Endothelial cell of umbilical vein (primary cell): ENCODE data around the gene CD93. TPM values are rescaled to one million over a fixed set of nuclear protein-coding genes. Genes with fewer than 3 reads are reported as not detected.

Experiments
- BruUV-seq: library from RNA; stranded (reverse); fragments of 400-500 nt; replicated peaks from 2 replicates; lab custom pipeline; 2021; lab: Mats Ljungman, UMichigan
- CTCF ChIA-PET: fragments of 300-600, 350-600 bp; sonication (Branson Sonifier 250); formaldehyde crosslinking; loops from one replicate; lab custom pipeline; 2021; ENCODE audit warnings: antibody characterized with exemption, inconsistent platforms; lab: Charles Lee
- POLR2A ChIA-PET: fragments of 300-600, 350-600 bp; sonication (Branson Sonifier 250); formaldehyde crosslinking; loops from one replicate; lab custom pipeline; 2021; ENCODE audit warnings: antibody characterized with exemption, inconsistent platforms; lab: Charles Lee
- DNase-seq: peaks from one replicate; pipeline ENCODE4 v3.0.0-alpha.2; 2011; ENCODE audit warnings: low read depth, low spot score
- FAIRE-seq: peaks from 2 replicates; lab custom pipeline; 2011; peaks lifted over from hg19 to GRCh38; lab: Jason Lieb, UNC
- H2AFZ ChIP-seq: 2 replicates; pipeline ENCODE4 v1.6.0; 2012; ENCODE audit warnings: low read depth, low read length, control low read depth, inconsistent platforms
- H3K27ac ChIP-seq: 2 replicates; pipeline ENCODE4 v1.5.1; 2011; ENCODE audit warnings: low read depth, mild to moderate bottlenecking, control low read depth, low read length, moderate library complexity; ENCODE audit not compliant: insufficient read depth
- H3K27me3 ChIP-seq, 2 experiments: 2 replicates each; pipeline versions ENCODE4 v1.6.0 to v1.6.1; 2011; ENCODE audit warnings: low read length in 2 of 2, mixed read lengths in 1 of 2; ENCODE audit not compliant: control insufficient read depth in 2 of 2, insufficient read depth in 2 of 2
- H3K36me3 ChIP-seq, 2 experiments: 2 replicates in 1 of 2; 3 replicates in 1 of 2; pipeline ENCODE4 v1.5.1; 2011; ENCODE audit warnings: low read length in 2 of 2, mild to moderate bottlenecking in 1 of 2, moderate library complexity in 1 of 2; ENCODE audit not compliant: control insufficient read depth in 2 of 2, insufficient read depth in 2 of 2; ENCODE audit errors: extremely low read depth in 1 of 2
- H3K4me1 ChIP-seq: 3 replicates; pipeline ENCODE4 v1.5.1; 2011; ENCODE audit warnings: mild to moderate bottlenecking, low read length; ENCODE audit not compliant: control insufficient read depth, insufficient read depth; ENCODE audit errors: extremely low read depth
- H3K4me2 ChIP-seq: 2 replicates; pipeline ENCODE4 v1.6.1; 2011; ENCODE audit warnings: low read length, control low read depth, mixed read lengths; ENCODE audit not compliant: insufficient read depth
- H3K4me3 ChIP-seq, 3 experiments: fragments of 200-600 bp in 1 of 3; sonication (generic), shearing (Covaris generic) in 1 of 3; replicated peaks in 1 of 3; 2 replicates each; pipeline ENCODE4 v1.5.1; 2011 to 2016; ENCODE audit warnings: control low read depth in 3 of 3, low read length in 3 of 3, mild to moderate bottlenecking in 2 of 3, inconsistent platforms in 1 of 3, low read depth in 1 of 3, moderate library complexity in 1 of 3; ENCODE audit not compliant: insufficient read depth in 1 of 3
- H3K79me2 ChIP-seq: 2 replicates; pipeline ENCODE4 v1.6.0; 2012; ENCODE audit warnings: low read length, inconsistent platforms; ENCODE audit not compliant: control insufficient read depth, insufficient read depth
- H3K9ac ChIP-seq: replicated peaks from 2 replicates; pipeline ENCODE3; 2011; ENCODE audit warnings: low read length, control low read depth; ENCODE audit not compliant: insufficient read depth; ENCODE audit errors: extremely low read depth
- H3K9me1 ChIP-seq: replicated peaks from 3 replicates; pipeline ENCODE4 v1.6.0; 2011; ENCODE audit warnings: mild to moderate bottlenecking, low read length; ENCODE audit not compliant: control insufficient read depth, insufficient read depth; ENCODE audit errors: extremely low read depth
- H3K9me3 ChIP-seq: replicated peaks from 2 replicates; pipeline ENCODE4 v1.5.1; 2012; ENCODE audit warnings: low read length, inconsistent platforms; ENCODE audit not compliant: control insufficient read depth, insufficient read depth
- H4K20me1 ChIP-seq: replicated peaks from 2 replicates; pipeline ENCODE3; 2011; ENCODE audit warnings: mild to moderate bottlenecking, low read length; ENCODE audit not compliant: control insufficient read depth, insufficient read depth; ENCODE audit errors: extremely low read depth
- EZH2 ChIP-seq: IDR thresholded peaks from 2 replicates; pipeline ENCODE4 v1.6.1; 2012; ENCODE audit warnings: borderline replicate concordance, low read depth, mild to moderate bottlenecking, moderate library complexity, low read length, inconsistent platforms; ENCODE audit not compliant: severe bottlenecking
- FOS ChIP-seq: IDR thresholded peaks from 2 replicates; pipeline ENCODE4 v1.6.1; 2011; ENCODE audit warnings: mild to moderate bottlenecking, low read length, moderate library complexity, borderline replicate concordance; ENCODE audit not compliant: insufficient read depth
- GATA2 ChIP-seq: IDR thresholded peaks from 2 replicates; pipeline ENCODE4 v1.7.0; 2011; ENCODE audit warnings: low read depth, mild to moderate bottlenecking, moderate library complexity, mixed read lengths, low read length; ENCODE audit not compliant: insufficient read length, insufficient read depth
- JUN ChIP-seq: IDR thresholded peaks from 2 replicates; pipeline ENCODE4 v1.6.1; 2011; ENCODE audit warnings: borderline replicate concordance, low read depth; ENCODE audit not compliant: insufficient read length, insufficient read depth
- MYC ChIP-seq: IDR thresholded peaks from one replicate; pipeline ENCODE4 v1.6.1; 2011; ENCODE audit warnings: mild to moderate bottlenecking, low read depth, low read length
- POLR2A ChIP-seq: IDR thresholded peaks from 2 replicates; pipeline ENCODE4 v1.6.1; 2012; ENCODE audit warnings: low read depth, mild to moderate bottlenecking, control low read depth, low read length
- POLR2AphosphoS5 ChIP-seq: IDR thresholded peaks from 2 replicates; pipeline ENCODE4 v1.6.1; 2012; ENCODE audit warnings: low read depth, mild to moderate bottlenecking, control low read depth, low read length, moderate library complexity; ENCODE audit not compliant: insufficient read depth
- dilution Hi-C: fragments of 300-500 bp; cut with MboI; formaldehyde crosslinking; loops from one replicate; pipeline ENCODE4 v1.15.0; 2019; ENCODE audit warnings: low sequenced_read_pairs; ENCODE audit not compliant: extremely low pct_ligation_motif_present
- intact Hi-C: fragments of 100-400 bp; cut with micrococcal nuclease; formaldehyde crosslinking; loops from one replicate; pipeline ENCODE4 v1.10.0; 2022
- polyA plus RNA-seq, 4 experiments: library from polyadenylated mRNA; depleted of rRNA in 3 of 4; stranded (reverse) in 3 of 4; unstranded in 1 of 4; fragments of >200 nt; gene quantifications; 2 replicates each; pipeline versions ENCODE4 v1.2.1 to v1.2.3, GENCODE V29; 2011 to 2012; ENCODE audit warnings: missing spikeins in 1 of 4
- total RNA-seq: library from RNA; stranded (reverse); gene quantifications from 2 replicates; pipeline ENCODE4 v1.2.3, GENCODE V29; 2021
- TF ChIP-seq, protein P1 (sequence below), 2 donors: IDR thresholded peaks; 1 replicate in 1 of 2; 2 replicates in 1 of 2; pipeline ENCODE4 v1.5.1; 2011; ENCODE audit warnings: low read length in 2 of 2, mild to moderate bottlenecking in 2 of 2, moderate library complexity in 2 of 2, control low read depth in 1 of 2, inconsistent platforms in 1 of 2, low read depth in 1 of 2; ENCODE audit not compliant: insufficient read depth in 1 of 2; ENCODE audit errors: extremely low read depth in 1 of 2
- TF ChIP-seq, protein P2 (sequence below): IDR thresholded peaks from 2 replicates; pipeline ENCODE4 v1.6.1; 2011; ENCODE audit not compliant: insufficient read depth, insufficient read length

CD93 gene
- total and polyA plus RNA-seq, 2 donors (not counting 3 experiments of a cell fraction or from before 2014, with no cell fraction given) = 180 to 413 TPM

DNA sequence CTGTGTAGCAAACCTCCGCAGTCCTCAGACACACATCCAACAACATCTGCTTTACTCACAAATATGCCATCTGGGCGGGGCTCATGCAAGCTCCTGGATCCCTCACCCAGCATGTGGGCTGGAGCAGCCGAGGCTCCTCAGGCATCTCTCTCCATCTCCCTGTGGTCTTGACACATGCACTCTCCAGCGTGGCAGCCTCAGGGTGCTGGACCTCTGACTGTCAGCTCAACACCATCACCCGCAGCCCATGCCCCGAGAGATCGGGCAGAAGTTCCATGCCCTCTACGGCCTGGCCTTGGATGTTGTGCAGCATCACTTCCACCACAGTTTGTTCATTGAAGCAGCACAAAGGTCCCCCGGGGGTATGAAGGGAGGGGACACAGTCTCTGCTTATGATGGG lies 32.6 kb upstream of the CD93 start:
- no peak for FAIRE-seq
- no peaks in the 10 kb centered on the region for H3K9me3 ChIP-seq
- no peak overlapping the region for H3K9ac ChIP-seq
- dilution Hi-C loops = no loop called here
- no peaks in the 10 kb centered on the region for H3K27me3 ChIP-seq
- CTCF ChIA-PET = interaction anchor here (1.0 kb wide), 2 partner anchors 53 to 427 kb away, joined by 3 read pairs; no protein-coding TSS in a partner anchor
- DNase-seq = no peak
- intact Hi-C loops = no loop called here
- H3K4me3 ChIP-seq = no peak overlapping the region
- POLR2A ChIA-PET = interaction anchor here (1.2 kb wide), 1 partner anchor 16 kb away, joined by 4 read pairs; no protein-coding TSS in a partner anchor
- BruUV-seq = no TSS peak
- no peaks in the 10 kb centered on the region for H4K20me1 ChIP-seq
- TF ChIP-seq JUN (no peak), MYC (no peak), POLR2A (no peak), POLR2AphosphoS5 (no peak), GATA2 (no peak), EZH2 (no peak), FOS (no peak)
- TF ChIP-seq, protein P1, sequence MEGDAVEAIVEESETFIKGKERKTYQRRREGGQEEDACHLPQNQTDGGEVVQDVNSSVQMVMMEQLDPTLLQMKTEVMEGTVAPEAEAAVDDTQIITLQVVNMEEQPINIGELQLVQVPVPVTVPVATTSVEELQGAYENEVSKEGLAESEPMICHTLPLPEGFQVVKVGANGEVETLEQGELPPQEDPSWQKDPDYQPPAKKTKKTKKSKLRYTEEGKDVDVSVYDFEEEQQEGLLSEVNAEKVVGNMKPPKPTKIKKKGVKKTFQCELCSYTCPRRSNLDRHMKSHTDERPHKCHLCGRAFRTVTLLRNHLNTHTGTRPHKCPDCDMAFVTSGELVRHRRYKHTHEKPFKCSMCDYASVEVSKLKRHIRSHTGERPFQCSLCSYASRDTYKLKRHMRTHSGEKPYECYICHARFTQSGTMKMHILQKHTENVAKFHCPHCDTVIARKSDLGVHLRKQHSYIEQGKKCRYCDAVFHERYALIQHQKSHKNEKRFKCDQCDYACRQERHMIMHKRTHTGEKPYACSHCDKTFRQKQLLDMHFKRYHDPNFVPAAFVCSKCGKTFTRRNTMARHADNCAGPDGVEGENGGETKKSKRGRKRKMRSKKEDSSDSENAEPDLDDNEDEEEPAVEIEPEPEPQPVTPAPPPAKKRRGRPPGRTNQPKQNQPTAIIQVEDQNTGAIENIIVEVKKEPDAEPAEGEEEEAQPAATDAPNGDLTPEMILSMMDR (IDR thresholded peaks at IDR 0.05; ENCODE audit: extremely low read depth in 1 of 2, insufficient read depth in 1 of 2, low read depth in 1 of 2, low read length in 2 of 2) = no peak
- TF ChIP-seq, protein P2, sequence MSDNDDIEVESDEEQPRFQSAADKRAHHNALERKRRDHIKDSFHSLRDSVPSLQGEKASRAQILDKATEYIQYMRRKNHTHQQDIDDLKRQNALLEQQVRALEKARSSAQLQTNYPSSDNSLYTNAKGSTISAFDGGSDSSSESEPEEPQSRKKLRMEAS = no peak
- H3K4me2 ChIP-seq = no peak overlapping the region
- no peaks in the 10 kb centered on the region for H3K9me1 ChIP-seq
- no peaks in the 10 kb centered on the region for H3K36me3 ChIP-seq
- no peak overlapping the region for H3K27ac ChIP-seq
- no peak overlapping the region for H2AFZ ChIP-seq
- peaks cover 8% of the 10 kb centered on the region for H3K4me1 ChIP-seq
- H3K79me2 ChIP-seq = no peaks in the 10 kb centered on the region
